GM21619 (cell line): ENCODE measurements around the gene OSBP.
A peak's percentile ranks its signal among the peaks of the same experiment; 100 is the strongest.
"Not testable (repeated sequence)": the region's sequence is repeated elsewhere in the genome, so short reads cannot be mapped to it uniquely, and the experiment has no call there.

Source experiments
- ATAC-seq: cut with Tn5 transposase; IDR thresholded peaks from one replicate; pipeline ENCODE4 v1.9.1; 2021; ENCODE audit not compliant: unreplicated experiment

OSBP gene

DNA sequence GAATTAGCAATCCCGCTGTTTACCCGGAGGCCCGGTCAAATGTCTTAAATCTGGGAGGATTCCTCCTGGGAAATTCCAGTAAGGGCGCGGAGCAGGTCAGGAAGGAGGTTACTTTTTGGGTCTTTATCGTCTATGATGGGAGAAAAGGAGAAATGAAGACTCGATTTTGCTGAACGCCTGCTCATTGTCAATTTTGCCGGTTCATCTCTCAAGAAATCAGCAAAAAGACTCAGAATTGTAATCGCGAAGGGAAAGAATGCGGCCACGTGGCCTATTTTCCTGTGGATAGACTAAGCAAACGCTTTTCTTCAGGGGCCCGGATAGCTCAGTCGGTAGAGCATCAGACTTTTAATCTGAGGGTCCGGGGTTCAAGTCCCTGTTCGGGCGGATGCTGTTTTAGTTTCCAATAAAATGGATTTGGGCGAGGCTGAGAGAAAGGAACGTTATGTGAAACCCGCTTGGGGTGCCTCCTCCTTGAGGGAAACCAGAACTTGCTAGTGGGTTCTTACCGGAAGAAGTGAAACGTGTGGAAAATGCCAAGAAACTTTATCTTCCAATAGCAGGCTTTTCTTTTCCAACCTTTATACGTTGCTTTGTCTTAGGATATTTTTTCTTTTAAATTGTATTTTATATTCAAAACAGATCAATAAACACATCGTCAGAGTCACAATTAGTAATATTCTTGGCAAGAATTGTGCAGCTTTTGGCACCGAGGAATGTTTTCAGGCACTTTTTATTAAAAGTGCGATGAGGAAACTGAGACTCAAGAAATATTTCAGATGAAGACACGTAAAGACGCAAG is 59.3 kb downstream of the OSBP start:
- no peak for ATAC-seq

DNA sequence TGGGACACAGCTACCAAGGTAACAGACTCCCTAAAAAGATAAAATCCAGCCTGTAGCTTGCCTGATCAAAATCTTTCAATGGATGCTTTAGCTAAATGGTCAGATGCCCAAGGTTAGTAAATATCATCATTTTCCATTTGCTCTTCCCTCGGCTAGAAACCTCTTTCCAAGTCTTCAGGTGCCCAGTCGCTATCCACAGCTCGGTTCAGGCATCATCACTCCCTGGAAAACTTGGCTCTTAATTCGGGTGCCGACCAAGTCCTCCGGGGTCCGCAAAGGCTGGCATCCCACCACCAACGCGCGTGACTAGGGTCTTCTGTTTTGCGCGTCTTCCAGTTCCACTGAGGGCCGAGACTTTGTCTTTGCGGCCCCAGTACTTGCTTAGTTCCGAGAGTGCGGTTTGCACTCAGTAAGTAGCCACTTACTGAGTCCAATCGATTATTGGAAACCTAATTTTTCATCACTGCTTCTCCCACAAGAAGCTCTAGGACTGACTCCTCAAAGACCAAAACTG is 59.9 kb downstream of the OSBP start:
- ATAC-seq: no peak

DNA sequence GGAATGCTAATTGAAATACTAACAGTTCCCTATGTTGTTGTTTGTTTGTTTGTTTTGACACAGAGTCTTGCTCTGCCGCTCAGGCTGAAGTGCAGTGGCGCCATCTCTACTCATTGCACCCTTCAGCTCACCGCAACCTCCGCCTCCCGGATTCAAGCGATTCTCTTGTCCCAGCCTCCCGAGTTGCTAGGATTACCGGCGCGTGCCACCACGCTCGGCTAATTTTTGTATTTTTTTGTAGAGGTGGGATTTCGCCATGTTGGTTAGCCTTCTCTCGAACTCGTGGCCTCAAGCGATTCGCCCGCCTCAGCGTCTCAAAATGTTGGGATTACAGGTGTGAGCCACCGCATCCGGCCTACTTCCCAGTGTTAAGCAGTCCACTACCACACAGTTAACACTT is 62.3 kb downstream of the OSBP start:
- ATAC-seq: no peak

DNA sequence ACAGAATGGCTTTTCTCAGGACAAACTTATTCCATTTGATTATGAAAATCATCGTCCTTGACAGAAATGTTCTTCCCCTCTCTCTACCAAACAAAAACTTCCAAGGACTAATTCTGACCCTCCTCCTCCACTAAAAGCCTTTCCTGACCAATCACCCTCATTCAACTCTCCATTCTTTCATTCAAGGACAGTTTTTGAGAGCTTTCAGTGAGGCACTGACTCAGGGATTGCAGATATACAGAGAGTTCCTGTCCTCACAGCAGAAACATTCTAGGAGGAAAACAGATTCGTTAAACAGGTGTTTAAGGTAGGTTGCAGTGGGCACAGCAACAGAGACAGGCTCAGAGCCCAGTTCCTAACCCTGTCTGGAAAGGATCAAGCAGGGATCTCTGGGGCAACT is 62.7 kb downstream of the OSBP start:
- no peak for ATAC-seq

GRCh38 chr11:59551659-59552521 is 63.7 kb downstream of the OSBP start:
- no peak for ATAC-seq

- ATAC-seq: peak; percentile 33
Observed at GRCh38 chr11:59550842-59551658, 64.5 kb downstream of the OSBP start.

- ATAC-seq: peak; percentile 81
Observed at GRCh38 chr11:59550368-59550841, 65.2 kb downstream of the OSBP start.

DNA sequence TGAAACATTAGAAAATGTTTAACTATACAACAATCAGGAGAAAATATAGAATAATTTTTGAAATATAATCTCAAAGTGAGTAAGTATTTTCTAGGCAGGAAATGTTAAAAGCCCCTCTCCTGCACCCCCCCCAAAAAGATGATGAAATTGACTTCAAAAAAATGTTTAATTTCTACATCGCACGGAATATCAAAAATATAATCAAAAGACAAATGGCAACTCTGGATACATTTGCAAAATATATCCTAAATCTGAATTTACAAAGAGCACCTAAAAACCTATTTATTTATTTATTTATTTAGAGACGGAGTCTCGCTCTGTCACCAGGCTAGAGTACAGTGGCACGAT is 67.3 kb downstream of the OSBP start:
- ATAC-seq: no peak

DNA sequence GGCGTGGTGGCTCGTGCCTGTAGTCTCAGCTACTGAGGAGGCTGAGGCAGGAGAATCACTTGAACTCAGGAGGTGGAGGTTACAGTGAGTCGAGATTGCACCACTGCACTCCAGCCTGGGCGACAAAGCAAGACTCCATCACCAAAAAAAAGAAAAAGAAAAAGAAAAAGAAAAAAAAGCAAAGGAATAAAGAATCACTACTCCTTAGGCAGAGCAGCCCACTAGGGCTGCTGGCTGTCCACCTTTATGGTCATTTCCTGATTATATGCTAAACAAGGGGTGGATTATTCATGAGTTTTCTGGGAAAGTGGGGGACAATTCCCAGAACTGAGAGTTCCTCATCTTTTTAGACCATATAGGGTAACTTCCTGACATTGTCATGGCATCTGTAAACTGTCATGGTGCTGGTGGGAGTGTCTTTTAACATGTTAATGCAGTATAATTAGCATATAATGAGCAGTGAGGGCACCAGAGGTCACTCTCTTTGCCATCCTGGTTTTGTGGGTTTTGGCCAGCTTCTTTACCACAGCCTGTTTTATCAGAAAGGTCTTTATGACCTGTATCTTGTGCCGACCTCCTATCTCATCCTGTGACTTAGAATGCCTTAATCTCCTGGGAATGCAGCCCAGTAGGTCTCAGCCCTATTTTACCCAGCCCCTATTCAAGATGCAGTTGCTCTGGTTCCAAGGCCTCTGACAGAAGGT is 67.8 kb downstream of the OSBP start:
- ATAC-seq: not testable (repeated sequence)

DNA sequence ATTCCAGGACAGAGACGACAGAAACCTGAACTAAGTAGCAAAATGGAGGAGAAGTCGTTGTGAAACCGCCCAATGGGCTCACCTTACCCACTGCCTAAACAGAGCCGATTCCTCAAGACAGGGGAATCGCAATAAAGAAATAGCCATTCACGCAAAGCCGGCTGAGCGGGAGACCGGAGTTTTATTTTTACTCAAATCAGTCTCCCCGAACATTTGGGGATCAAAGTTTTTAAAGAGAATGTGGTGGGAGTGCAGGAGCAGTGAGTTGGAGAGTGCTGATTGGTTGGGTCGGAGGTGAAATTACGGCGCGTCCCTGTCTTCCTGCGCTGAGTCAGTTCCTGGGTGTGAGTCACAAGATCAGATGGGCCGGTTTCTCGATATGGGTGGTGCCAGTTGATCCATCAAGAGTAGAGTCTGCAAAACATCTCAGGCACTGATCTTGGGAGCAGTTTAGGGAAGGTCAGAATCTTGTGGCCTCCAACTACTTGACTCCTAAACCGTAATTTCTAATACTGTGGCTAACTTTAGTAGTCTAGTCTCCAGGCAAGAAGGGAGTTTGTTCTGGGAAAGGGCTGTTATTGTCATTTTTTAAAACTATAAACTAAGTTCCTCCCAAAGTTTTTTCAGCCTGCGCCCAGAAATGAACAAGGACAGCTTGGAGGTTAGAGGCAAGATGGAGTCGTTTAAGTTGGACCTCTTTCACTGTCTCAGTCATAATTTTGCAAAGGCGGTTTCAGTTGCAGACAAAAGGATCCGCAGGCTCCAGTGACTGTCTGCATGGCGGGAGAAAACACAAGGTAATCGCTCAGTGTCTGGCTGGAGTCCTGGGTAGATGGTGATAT is 70.2 kb downstream of the OSBP start:
- ATAC-seq: no peak

- no peak for ATAC-seq
Observed at GRCh38 chr11:59544869-59545178, 70.8 kb downstream of the OSBP start.

DNA sequence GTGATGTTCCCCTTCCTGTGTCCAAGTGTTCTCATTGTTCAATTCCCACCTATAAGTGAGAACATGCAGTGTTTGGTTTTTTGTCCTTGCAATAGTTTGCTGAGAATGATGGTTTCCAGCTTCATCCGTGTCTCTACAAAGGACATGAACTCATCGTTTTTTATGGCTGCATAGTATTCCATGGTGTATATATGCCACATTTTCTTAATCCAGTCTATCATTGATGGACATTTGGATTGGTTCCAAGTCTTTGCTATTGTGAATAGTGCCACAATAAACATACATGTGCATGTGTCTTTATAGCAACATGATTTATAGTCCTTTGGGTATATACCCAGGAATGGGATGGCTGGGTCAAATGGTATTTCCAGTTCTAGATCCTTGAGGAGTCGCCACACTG is 71.9 kb downstream of the OSBP start:
- not testable (repeated sequence) for ATAC-seq

DNA sequence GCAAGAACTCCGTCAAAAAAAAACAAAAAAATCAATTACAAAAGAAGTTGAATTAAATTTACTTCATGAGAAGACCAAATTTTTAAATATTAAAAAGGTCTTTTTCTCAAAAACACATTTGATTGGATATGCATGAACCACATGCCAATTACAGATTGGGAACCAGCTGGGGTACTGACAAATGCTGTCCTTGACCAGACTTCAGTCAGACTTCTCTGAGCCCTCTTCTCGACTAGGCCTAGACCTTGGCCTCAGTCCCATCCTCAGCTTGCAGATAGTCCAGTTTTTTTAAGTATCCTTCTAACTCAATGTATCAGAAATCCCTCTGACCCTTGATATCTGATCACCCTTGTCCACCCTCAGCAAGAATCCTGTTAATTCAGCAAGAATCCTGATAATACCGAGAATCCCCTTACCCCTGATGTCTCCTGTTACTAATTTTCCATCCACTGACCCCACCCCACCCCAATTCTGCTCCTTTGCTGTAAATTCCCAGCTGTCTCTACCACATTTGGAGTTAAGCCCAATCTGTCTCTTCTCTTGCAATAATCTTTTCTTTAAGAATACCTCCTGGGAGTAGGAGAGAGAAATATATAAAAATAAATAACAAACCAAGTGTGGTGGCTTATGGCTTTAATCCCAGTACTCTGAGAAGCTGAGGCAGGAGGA is 73.3 kb downstream of the OSBP start:
- no peak for ATAC-seq

GRCh38 chr11:59534676-59535075 is 80.9 kb downstream of the OSBP start:
- ATAC-seq: no peak

DNA sequence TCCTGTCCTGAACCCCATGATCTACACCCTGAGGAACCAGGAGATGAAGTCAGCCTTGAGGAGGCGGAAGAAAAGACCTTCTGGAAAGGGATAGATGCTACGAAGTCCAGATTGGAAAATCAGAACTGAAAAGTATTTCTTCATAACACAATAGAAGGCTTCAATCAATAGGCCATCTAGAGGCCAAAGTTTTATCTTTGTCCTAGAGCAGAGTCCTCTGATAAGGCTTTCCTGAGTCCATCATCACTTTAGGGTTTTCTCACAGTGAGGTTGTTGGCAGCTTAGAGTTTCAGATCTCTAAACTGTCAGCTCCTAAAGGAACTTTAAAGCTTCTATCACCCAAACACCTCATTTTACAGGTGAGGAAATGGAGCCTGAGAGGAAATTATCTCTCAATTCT is 83.0 kb downstream of the OSBP start:
- ATAC-seq: no peak

GRCh38 chr11:59528711-59529110 is 86.9 kb downstream of the OSBP start:
- ATAC-seq: no peak
